PC-9 (cell line): ENCODE measurements around the gene PLEKHJ1. TPM values are rescaled to one million over a fixed set of nuclear protein-coding genes. Genes with fewer than 3 reads are reported as not detected.

ENCODE experiments used
- BruUV-seq: library from RNA; stranded (reverse); fragments of 400-500 nt; replicated peaks from 2 replicates; lab custom pipeline; 2021; lab: Mats Ljungman, UMichigan
- CTCF ChIA-PET: fragments of 300-600 bp; sonication (Branson Sonifier 250); formaldehyde crosslinking; loops from one replicate; lab custom pipeline; 2022; ENCODE audit warnings: antibody characterized with exemption; lab: Charles Lee
- POLR2A ChIA-PET: fragments of 300-600 bp; sonication (Branson Sonifier 250); formaldehyde crosslinking; loops from one replicate; lab custom pipeline; 2022; ENCODE audit warnings: antibody characterized with exemption; ENCODE audit not compliant: unreplicated experiment; lab: Charles Lee
- DNase-seq, 2 experiments: peaks; one replicate each; pipeline versions ENCODE4 v3.0.0 to v3.0.0-alpha.2; 2015 to 2022; ENCODE audit warnings: mixed read lengths in 1 of 2
- H2AFZ ChIP-seq: fragments of 200-600 bp; sonication (generic); 2 replicates; pipeline ENCODE4 v1.8.1; 2017; ENCODE audit warnings: antibody characterized with exemption
- H3F3A ChIP-seq: fragments of 200-600 bp; sonication (generic); 2 replicates; pipeline ENCODE4 v1.8.1; 2017; ENCODE audit warnings: antibody characterized with exemption, mild to moderate bottlenecking, low read depth; ENCODE audit not compliant: insufficient read depth
- H3K27ac ChIP-seq: fragments of 200-600 bp; sonication (generic); 2 replicates; pipeline ENCODE4 v1.6.1; 2016; ENCODE audit warnings: mixed run types
- H3K27me3 ChIP-seq: fragments of 200-600 bp; sonication (generic); 2 replicates; pipeline ENCODE4 v1.6.1; 2016; ENCODE audit warnings: low read depth, mixed run types; ENCODE audit not compliant: insufficient read depth
- H3K36me3 ChIP-seq: fragments of 200-600 bp; sonication (generic); 2 replicates; pipeline ENCODE4 v1.6.1; 2016; ENCODE audit warnings: low read depth, mixed run types
- H3K4me1 ChIP-seq: fragments of 200-600 bp; sonication (generic); replicated peaks from 2 replicates; pipeline ENCODE4 v1.6.1; 2016; ENCODE audit warnings: mixed run types; ENCODE audit not compliant: insufficient read depth
- H3K4me2 ChIP-seq: fragments of 200-600 bp; sonication (generic); 2 replicates; pipeline ENCODE4 v1.6.1; 2017; ENCODE audit warnings: mixed run types
- H3K4me3 ChIP-seq: fragments of 200-600 bp; sonication (generic); 2 replicates; pipeline ENCODE4 v1.6.1; 2016; ENCODE audit warnings: mixed run types
- H3K79me2 ChIP-seq: fragments of 200-600 bp; sonication (generic); 2 replicates; pipeline ENCODE4 v1.6.1; 2017; ENCODE audit warnings: low read depth, mixed run types
- H3K9me2 ChIP-seq: fragments of 200-600 bp; sonication (generic); 2 replicates; pipeline ENCODE4 v1.8.1; 2017; ENCODE audit warnings: mild to moderate bottlenecking; ENCODE audit not compliant: insufficient read depth
- H3K9me3 ChIP-seq: fragments of 200-600 bp; sonication (generic); 2 replicates; pipeline ENCODE4 v1.8.1; 2016; ENCODE audit warnings: low read depth; ENCODE audit not compliant: insufficient read depth
- H4K20me1 ChIP-seq: fragments of 200-600 bp; sonication (generic); 2 replicates; pipeline ENCODE4 v1.8.1; 2017; ENCODE audit not compliant: insufficient read depth
- CTCF ChIP-seq: fragments of 200-600 bp; sonication (generic); conservative IDR thresholded peaks from 2 replicates; pipeline ENCODE4 v1.6.1; 2017; ENCODE audit warnings: mixed run types, antibody characterized with exemption, mild to moderate bottlenecking, moderate library complexity
- EZH2 ChIP-seq: fragments of 200-600 bp; sonication (generic); IDR thresholded peaks from 2 replicates; pipeline ENCODE4 v1.8.0; 2017; ENCODE audit warnings: antibody characterized with exemption, low read depth
- intact Hi-C: fragments of 100-400 bp; cut with micrococcal nuclease; formaldehyde crosslinking; loops from one replicate; pipeline ENCODE4 v1.10.0; 2022; ENCODE audit not compliant: unreplicated experiment
- total RNA-seq: library from RNA; stranded (reverse); gene quantifications from 2 replicates; pipeline ENCODE4 v1.2.3, GENCODE V29; 2021

Gene PLEKHJ1
- total RNA-seq, 1 experiment from 2014 or later = 38.6 TPM

- H3F3A ChIP-seq = peaks cover 25% of the 10 kb centered on the region
- H3K9me3 ChIP-seq = no peaks in the 10 kb centered on the region
- TF ChIP-seq EZH2 (no peak), CTCF (no peak)
- ChIA-PET POLR2A (no interaction called here), CTCF (no interaction called here)
- no peak for DNase-seq
- no TSS peak for BruUV-seq
- H3K4me1 ChIP-seq = peaks cover 15% of the 10 kb centered on the region; the same call in 1 of the 2 replicates
- H3K4me2 ChIP-seq = peak overlapping the region; percentile 75
- peak overlapping the region; percentile 83 for H3K4me3 ChIP-seq
- no peak overlapping the region for H3K27ac ChIP-seq
- peaks cover 43% of the 10 kb centered on the region for H3K79me2 ChIP-seq
- H4K20me1 ChIP-seq = peaks cover 28% of the 10 kb centered on the region
- intact Hi-C loops = no loop called here
- H2AFZ ChIP-seq = peak overlapping the region; percentile 73
- no peaks in the 10 kb centered on the region for H3K9me2 ChIP-seq
- 0 out of 2 replicates have a peak, but pooled peaks cover 6% of the 10 kb centered on the region for H3K36me3 ChIP-seq
- H3K27me3 ChIP-seq = no peaks in the 10 kb centered on the region
These were observed 32.7 kb upstream of the PLEKHJ1 start for GRCh38 chr19:2268861-2269243.

- TF ChIP-seq CTCF = no peak
- no peak for TF ChIP-seq EZH2
- H4K20me1 ChIP-seq = peaks cover 25% of the 10 kb centered on the region
- peaks cover 40% of the 10 kb centered on the region for H3K79me2 ChIP-seq
- H3K27ac ChIP-seq = no peak overlapping the region
- no peaks in the 10 kb centered on the region for H3K27me3 ChIP-seq
- H3K4me3 ChIP-seq = peak overlapping the region; percentile 83
- no peak for DNase-seq
- no peaks in the 10 kb centered on the region for H3K9me3 ChIP-seq
- peaks cover 14% of the 10 kb centered on the region; the same call in 1 of the 2 replicates for H3K4me1 ChIP-seq
- peak overlapping the region; percentile 75 for H3K4me2 ChIP-seq
- H2AFZ ChIP-seq = peak overlapping the region; percentile 73
- H3F3A ChIP-seq = peaks cover 24% of the 10 kb centered on the region
- 0 out of 2 replicates have a peak, but pooled peaks cover 6% of the 10 kb centered on the region for H3K36me3 ChIP-seq
- no peaks in the 10 kb centered on the region for H3K9me2 ChIP-seq
- intact Hi-C loops = no loop called here
- no TSS peak for BruUV-seq
- CTCF ChIA-PET = no interaction called here
- POLR2A ChIA-PET = no interaction called here
These were observed 32.3 kb upstream of the PLEKHJ1 start for GRCh38 chr19:2268480-2268830.

GRCh38 chr19:2266183-2266993, 30.3 kb upstream of the PLEKHJ1 start:
- H3F3A ChIP-seq = peaks cover 5% of the 10 kb centered on the region; the same call in 1 of the 2 replicates
- intact Hi-C loops = no loop called here
- H3K4me2 ChIP-seq = no peak overlapping the region
- 0 out of 2 replicates have a peak, but pooled peaks cover 2% of the 10 kb centered on the region for H3K36me3 ChIP-seq
- H4K20me1 ChIP-seq = peaks cover 5% of the 10 kb centered on the region
- no peak for DNase-seq
- no peak overlapping the region for H2AFZ ChIP-seq
- BruUV-seq = no TSS peak
- no peak overlapping the region for H3K4me3 ChIP-seq
- no peaks in the 10 kb centered on the region for H3K9me2 ChIP-seq
- no peaks in the 10 kb centered on the region for H3K9me3 ChIP-seq
- peaks cover 19% of the 10 kb centered on the region for H3K79me2 ChIP-seq
- CTCF ChIA-PET = no interaction called here
- H3K27ac ChIP-seq = no peak overlapping the region
- no peaks in the 10 kb centered on the region for H3K27me3 ChIP-seq
- POLR2A ChIA-PET = no interaction called here
- TF ChIP-seq CTCF (no peak), EZH2 (no peak)
- H3K4me1 ChIP-seq = no peaks in the 10 kb centered on the region
